T-cell (primary cell): ENCODE results near the gene ZMYM2. TPM values are rescaled to one million over a fixed set of nuclear protein-coding genes. Genes with fewer than 3 reads are reported as not detected.
"Not testable (repeated sequence)": the region's sequence is repeated elsewhere in the genome, so short reads cannot be mapped to it uniquely, and the experiment has no call there.

ENCODE experiments used
- ATAC-seq, 4 experiments: fragments of 200-7000 bp in 3 of 4; fragments of 150-1000 bp in 1 of 4; cut with Tn5 transposase; replicated peaks in 1 of 4; 1 replicate in 3 of 4; 2 replicates in 1 of 4; pipeline ENCODE4 v1.10.0; 2021; ENCODE audit warnings: moderate library complexity in 3 of 4, mild to moderate bottlenecking in 2 of 4, moderate number of reproducible peaks in 1 of 4
- CTCF ChIA-PET, 2 donors: fragments of 300-600 bp; sonication (Branson Sonifier 250); formaldehyde crosslinking; loops; one replicate each; lab custom pipeline; 2022; ENCODE audit warnings: antibody characterized with exemption in 2 of 2; lab: Charles Lee
- POLR2A ChIA-PET, 2 donors: fragments of 300-600 bp; sonication (Branson Sonifier 250); formaldehyde crosslinking; loops; one replicate each; lab custom pipeline; 2022; ENCODE audit warnings: antibody characterized with exemption in 2 of 2; lab: Charles Lee
- DNase-seq, 35 experiments: peaks; one replicate each; pipeline versions ENCODE4 v3.0.0 to v3.0.0-alpha.2; 2013 to 2023
- H3K27ac ChIP-seq: one replicate; pipeline ENCODE4 v1.5.1; 2013; ENCODE audit warnings: low read length
- H3K27me3 ChIP-seq, 2 experiments: replicated peaks in 1 of 2; 1 replicate in 1 of 2; 2 replicates in 1 of 2; pipeline versions ENCODE4 v1.6.1 to v1.7.0; 2013; ENCODE audit warnings: low read length in 1 of 2, mixed read lengths in 1 of 2; ENCODE audit not compliant: control insufficient read depth in 2 of 2, insufficient read depth in 2 of 2; ENCODE audit errors: extremely low read depth in 1 of 2
- H3K36me3 ChIP-seq, 2 donors: 1 replicate in 1 of 2; 2 replicates in 1 of 2; pipeline versions ENCODE4 v1.6.1 to v1.7.0; 2013; ENCODE audit warnings: low read length in 1 of 2; ENCODE audit not compliant: control insufficient read depth in 2 of 2, insufficient read depth in 1 of 2; ENCODE audit errors: extremely low read depth in 1 of 2
- H3K4me1 ChIP-seq, 2 experiments: 1 replicate in 1 of 2; 2 replicates in 1 of 2; pipeline versions ENCODE4 v1.6.1 to v1.7.0; 2013; ENCODE audit warnings: low read length in 2 of 2, mixed read lengths in 1 of 2; ENCODE audit not compliant: insufficient read depth in 2 of 2, control insufficient read depth in 1 of 2; ENCODE audit errors: extremely low read depth in 1 of 2
- H3K4me3 ChIP-seq, 2 donors: 1 replicate in 1 of 2; 2 replicates in 1 of 2; pipeline versions ENCODE4 v1.5.1 to v1.7.0; 2013; ENCODE audit warnings: mild to moderate bottlenecking in 2 of 2, low read length in 1 of 2, moderate library complexity in 1 of 2; ENCODE audit not compliant: control insufficient read depth in 1 of 2; ENCODE audit errors: extremely low read depth in 1 of 2
- H3K9me3 ChIP-seq: 2 replicates; pipeline ENCODE4 v1.7.0; 2013
- H3K27ac Mint-ChIP-seq, 2 donors: one replicate each; pipeline ENCODE4 v1.8.0; 2020 to 2021; ENCODE audit warnings: mild to moderate bottlenecking in 2 of 2, mixed read lengths in 2 of 2
- H3K27me3 Mint-ChIP-seq, 2 donors: one replicate each; pipeline ENCODE4 v1.8.0; 2021 to 2022; ENCODE audit warnings: mixed read lengths in 2 of 2
- H3K36me3 Mint-ChIP-seq: one replicate; pipeline ENCODE4 v1.8.0; 2021; ENCODE audit warnings: mixed read lengths
- H3K4me1 Mint-ChIP-seq, 3 donors: one replicate each; pipeline ENCODE4 v1.8.0; 2020 to 2022; ENCODE audit warnings: mixed read lengths in 3 of 3, mild to moderate bottlenecking in 1 of 3
- H3K4me3 Mint-ChIP-seq, 3 donors: one replicate each; pipeline ENCODE4 v1.8.0; 2020 to 2022; ENCODE audit warnings: mild to moderate bottlenecking in 3 of 3, mixed read lengths in 3 of 3, moderate library complexity in 3 of 3
- H3K9me3 Mint-ChIP-seq, 3 donors: one replicate each; pipeline ENCODE4 v1.8.0; 2020 to 2022; ENCODE audit warnings: mixed read lengths in 3 of 3
- WGBS: methylation state at CpG from one replicate; pipeline ENCODE4 v1.1.5; 2013; ENCODE audit warnings: missing lambda C conversion rate; ENCODE audit not compliant: insufficient coverage; 5-methylcytosine and 5-hydroxymethylcytosine counted together
- total RNA-seq, 35 experiments: library from RNA in 6 of 35; stranded (reverse) in 6 of 35; fragments of 120-200 nt in 1 of 35; gene quantifications; one replicate each; pipeline versions ENCODE4 v1.2.1 to v1.2.4 and lab custom pipeline; 2013 to 2026

The ZMYM2 gene
- total RNA-seq, 5 donors from 2014 or later (not counting 1 experiment from before 2014, with no cell fraction given) = 63.6 to 123 (median 83.6) TPM

DNA sequence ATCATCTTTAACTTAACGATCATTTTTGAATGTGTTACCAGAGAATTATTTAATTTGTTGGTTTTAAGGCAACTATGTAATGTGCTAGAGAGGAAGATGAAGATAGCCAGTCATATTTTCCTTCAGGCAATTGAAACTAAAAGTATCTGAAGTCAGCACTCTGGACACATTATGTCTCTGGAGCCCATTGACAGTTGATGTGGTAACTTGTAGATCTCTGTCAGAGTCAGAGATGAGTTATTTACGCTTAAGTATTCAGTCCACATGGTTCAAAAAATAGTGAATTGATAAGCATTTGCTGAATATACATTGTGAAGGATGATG is 2.1 kb downstream of the ZMYM2 start:
- peak overlapping the region; percentile 93 to 98 (median 98) for H3K4me3 Mint-ChIP-seq
- DNase-seq = peak in 1 of 35 experiments; percentile 39
- Histone ChIP-seq H3K27me3 (no peaks in the 10 kb centered on the region), H3K36me3 (peaks cover 0 to 17% of the 10 kb centered on the region in 2 donors), H3K4me1 (peaks cover 23 to 28% of the 10 kb centered on the region in 2 experiments), H3K9me3 (no peaks in the 10 kb centered on the region), H3K4me3 (peak overlapping the region in 1 of 2 donors; percentile 98), H3K27ac (peak overlapping the region; percentile 42)
- H3K27ac Mint-ChIP-seq = peak overlapping the region; percentile 93 to 98
- no CpG with 5 or more reads among the region's 2 CpGs for WGBS
- no peaks in the 10 kb centered on the region for H3K27me3 Mint-ChIP-seq
- ChIA-PET CTCF (interaction anchor here in 1 of 2 donors (1.1 to 1.2 kb wide), 3 partner anchors 19 to 97 kb away, joined by 3 to 5 read pairs (median 5); partner anchors contain the start of gene ZMYM5), POLR2A (interaction anchor here in 1 of 2 donors (0.5 kb wide), 2 partner anchors 12 to 27 kb away, joined by 3 to 4 read pairs; no protein-coding TSS in a partner anchor)
- peaks cover 37 to 50% (median 48%) of the 10 kb centered on the region in 3 donors for H3K4me1 Mint-ChIP-seq
- H3K9me3 Mint-ChIP-seq = no peaks in the 10 kb centered on the region
- no peak for ATAC-seq
- peaks cover 10% of the 10 kb centered on the region for H3K36me3 Mint-ChIP-seq

GRCh38 chr13:19961489-19961888 is 3.0 kb downstream of the ZMYM2 start:
- 80% methylated on average over 1 of the region's 4 CpGs for WGBS
- POLR2A ChIA-PET = no interaction called here
- DNase-seq (no peak), ATAC-seq (no peak)
- Mint-ChIP-seq H3K4me1 (peaks cover 39 to 51% (median 51%) of the 10 kb centered on the region in 3 donors), H3K9me3 (no peaks in the 10 kb centered on the region), H3K27me3 (no peaks in the 10 kb centered on the region), H3K4me3 (peak overlapping the region; percentile 47 to 63 (median 57)), H3K27ac (peak overlapping the region; percentile 33 to 54), H3K36me3 (peaks cover 10% of the 10 kb centered on the region)
- Histone ChIP-seq H3K4me1 (peaks cover 23 to 28% of the 10 kb centered on the region in 2 experiments), H3K27me3 (no peaks in the 10 kb centered on the region), H3K4me3 (no peak overlapping the region), H3K27ac (peak overlapping the region; percentile 42), H3K9me3 (no peaks in the 10 kb centered on the region), H3K36me3 (peaks cover 3 to 24% of the 10 kb centered on the region in 2 donors)
- CTCF ChIA-PET = interaction anchor here (0.6 to 0.8 kb wide), 2 partner anchors 20 to 25 kb away, joined by 3 read pairs; no protein-coding TSS in a partner anchor

DNA sequence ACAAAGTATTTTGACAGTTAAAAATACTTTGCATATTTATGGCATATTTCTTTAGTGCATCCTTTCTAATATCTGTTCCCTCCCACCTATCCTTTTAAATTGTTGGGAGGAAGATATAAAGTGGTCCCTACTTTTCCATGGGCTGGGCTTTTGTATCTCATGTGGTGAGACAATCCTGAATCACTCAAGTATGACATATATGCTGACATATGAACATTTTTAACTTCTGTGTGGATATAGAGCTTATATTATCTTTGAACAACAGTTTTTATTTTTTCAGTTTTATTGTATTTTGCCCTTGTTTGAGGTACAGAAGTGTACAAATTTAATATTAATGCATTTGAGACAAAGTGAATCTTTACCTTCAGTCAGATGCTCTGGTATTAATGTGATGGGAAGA is 3.4 kb downstream of the ZMYM2 start:
- no peaks in the 10 kb centered on the region for H3K27me3 Mint-ChIP-seq
- H3K27me3 ChIP-seq = no peaks in the 10 kb centered on the region
- DNase-seq (no peak), ATAC-seq (no peak)
- H3K9me3 ChIP-seq = no peaks in the 10 kb centered on the region
- H3K36me3 Mint-ChIP-seq = peaks cover 12% of the 10 kb centered on the region
- no peak overlapping the region for H3K4me3 ChIP-seq
- peak overlapping the region; percentile 49 to 70 for H3K27ac Mint-ChIP-seq
- ChIA-PET CTCF (interaction anchor here (0.6 to 0.8 kb wide), 2 partner anchors 20 to 25 kb away, joined by 3 read pairs; no protein-coding TSS in a partner anchor), POLR2A (no interaction called here)
- peaks cover 44 to 54% (median 51%) of the 10 kb centered on the region in 3 donors for H3K4me1 Mint-ChIP-seq
- peaks cover 3 to 25% of the 10 kb centered on the region in 2 donors for H3K36me3 ChIP-seq
- H3K4me3 Mint-ChIP-seq = peak overlapping the region in 2 of 3 donors; percentile 34 to 63
- H3K27ac ChIP-seq = peak overlapping the region; percentile 18
- no peaks in the 10 kb centered on the region for H3K9me3 Mint-ChIP-seq
- peaks cover 23 to 28% of the 10 kb centered on the region in 2 experiments for H3K4me1 ChIP-seq

GRCh38 chr13:19962894-19963293 is 4.4 kb downstream of the ZMYM2 start:
- Mint-ChIP-seq H3K9me3 (no peaks in the 10 kb centered on the region), H3K36me3 (peaks cover 20% of the 10 kb centered on the region), H3K27me3 (no peaks in the 10 kb centered on the region), H3K4me1 (peaks cover 47 to 63% (median 54%) of the 10 kb centered on the region in 3 donors), H3K4me3 (peak overlapping the region in 1 of 3 donors; percentile 63), H3K27ac (peak overlapping the region; percentile 8 to 16)
- ATAC-seq (no peak), DNase-seq (no peak)
- 100% methylated on average over 2 of the region's 10 CpGs for WGBS
- Histone ChIP-seq H3K27me3 (no peaks in the 10 kb centered on the region), H3K36me3 (peaks cover 3 to 25% of the 10 kb centered on the region in 2 donors), H3K9me3 (no peaks in the 10 kb centered on the region), H3K27ac (no peak overlapping the region), H3K4me3 (no peak overlapping the region), H3K4me1 (peaks cover 22 to 23% of the 10 kb centered on the region in 2 experiments)
- ChIA-PET POLR2A (no interaction called here), CTCF (interaction anchor here in 1 of 2 donors (1.1 kb wide), 1 partner anchor 101 kb away, joined by 3 read pairs; no protein-coding TSS in a partner anchor)

- H3K9me3 Mint-ChIP-seq = no peaks in the 10 kb centered on the region
- Histone ChIP-seq H3K36me3 (peaks cover 3 to 24% of the 10 kb centered on the region in 2 donors), H3K4me1 (peaks cover 7 to 10% of the 10 kb centered on the region in 2 experiments), H3K27me3 (no peaks in the 10 kb centered on the region), H3K27ac (no peak overlapping the region), H3K9me3 (no peaks in the 10 kb centered on the region), H3K4me3 (no peak overlapping the region)
- no peaks in the 10 kb centered on the region for H3K27me3 Mint-ChIP-seq
- CTCF ChIA-PET = no interaction called here
- peaks cover 26% of the 10 kb centered on the region for H3K36me3 Mint-ChIP-seq
- POLR2A ChIA-PET = interaction anchor here in 1 of 2 donors (0.7 kb wide), 1 partner anchor 20 kb away, joined by 6 read pairs; no protein-coding TSS in a partner anchor
- no peak for ATAC-seq
- WGBS = 90% methylated on average over 2 of the region's 3 CpGs
- no peak for DNase-seq
- H3K4me1 Mint-ChIP-seq = peaks cover 25 to 44% (median 34%) of the 10 kb centered on the region in 3 donors
- no peak overlapping the region for H3K27ac Mint-ChIP-seq
- H3K4me3 Mint-ChIP-seq = no peak overlapping the region
Measured at GRCh38 chr13:19967621-19968020, 9.1 kb downstream of the ZMYM2 start.

- H3K27ac Mint-ChIP-seq, H3K27ac ChIP-seq, H3K27me3 Mint-ChIP-seq, ATAC-seq, H3K4me3 ChIP-seq, DNase-seq, H3K27me3 ChIP-seq, CTCF ChIA-PET, H3K4me1 ChIP-seq, H3K4me3 Mint-ChIP-seq, H3K9me3 ChIP-seq: not testable (repeated sequence)
- WGBS = no CpG with 5 or more reads among the region's 7 CpGs
- H3K36me3 Mint-ChIP-seq = peaks cover 57% of the 10 kb centered on the region
- H3K9me3 Mint-ChIP-seq = peaks cover 6 to 11% (median 7%) of the 10 kb centered on the region in 3 donors
- H3K4me1 Mint-ChIP-seq = peaks cover 35 to 39% (median 35%) of the 10 kb centered on the region in 3 donors
- POLR2A ChIA-PET = interaction anchor here in 1 of 2 donors (0.6 kb wide), 1 partner anchor 924 kb away, joined by 4 read pairs; no protein-coding TSS in a partner anchor
- H3K36me3 ChIP-seq = peaks cover 7 to 21% of the 10 kb centered on the region in 2 donors
Measured at GRCh38 chr13:19974498-19975009, 16.0 kb downstream of the ZMYM2 start.
